ENCODE data around the gene KRTCAP2. TPM values are rescaled to one million over a fixed set of nuclear protein-coding genes. Genes with fewer than 3 reads are reported as not detected.
A peak's percentile ranks its signal among the peaks of the same experiment; 100 is the strongest.

Gene KRTCAP2
- polyA plus RNA-seq, 1 experiment = 102 TPM

- H3K27ac ChIP-seq (ENCODE audit: low read depth, low read length) = peak overlapping the region; percentile 97
- ChIA-PET POLR2A (interaction anchor here (1.0 to 2.7 kb wide), 8 partner anchors 13 to 37 kb away, joined by 4 to 19 read pairs (median 8); partner anchors contain the start of gene KRTCAP2), CTCF (interaction anchor here (0.5 to 5.4 kb wide), 22 partner anchors 9 to 295 kb away, joined by 3 to 55 read pairs (median 4); partner anchors contain the start of genes CLK2, KRTCAP2 and TRIM46)
- H3K9me3 ChIP-seq (ENCODE audit: control insufficient read depth, insufficient read depth, low read length) = no peaks in the 10 kb centered on the region
- TF ChIP-seq, protein P1, sequence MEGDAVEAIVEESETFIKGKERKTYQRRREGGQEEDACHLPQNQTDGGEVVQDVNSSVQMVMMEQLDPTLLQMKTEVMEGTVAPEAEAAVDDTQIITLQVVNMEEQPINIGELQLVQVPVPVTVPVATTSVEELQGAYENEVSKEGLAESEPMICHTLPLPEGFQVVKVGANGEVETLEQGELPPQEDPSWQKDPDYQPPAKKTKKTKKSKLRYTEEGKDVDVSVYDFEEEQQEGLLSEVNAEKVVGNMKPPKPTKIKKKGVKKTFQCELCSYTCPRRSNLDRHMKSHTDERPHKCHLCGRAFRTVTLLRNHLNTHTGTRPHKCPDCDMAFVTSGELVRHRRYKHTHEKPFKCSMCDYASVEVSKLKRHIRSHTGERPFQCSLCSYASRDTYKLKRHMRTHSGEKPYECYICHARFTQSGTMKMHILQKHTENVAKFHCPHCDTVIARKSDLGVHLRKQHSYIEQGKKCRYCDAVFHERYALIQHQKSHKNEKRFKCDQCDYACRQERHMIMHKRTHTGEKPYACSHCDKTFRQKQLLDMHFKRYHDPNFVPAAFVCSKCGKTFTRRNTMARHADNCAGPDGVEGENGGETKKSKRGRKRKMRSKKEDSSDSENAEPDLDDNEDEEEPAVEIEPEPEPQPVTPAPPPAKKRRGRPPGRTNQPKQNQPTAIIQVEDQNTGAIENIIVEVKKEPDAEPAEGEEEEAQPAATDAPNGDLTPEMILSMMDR (IDR thresholded peaks at IDR 0.05; ENCODE audit: low read depth, low read length) = peak; percentile 93
- DNase-seq (ENCODE audit: low read depth, low spot score) = peak; percentile 55
- H3K27me3 ChIP-seq (ENCODE audit: control insufficient read depth, insufficient read depth, low read length) = no peaks in the 10 kb centered on the region
- H3K4me3 ChIP-seq (ENCODE audit: low read depth, low read length) = peak overlapping the region; percentile 96
Observed at GRCh38 chr1:155206891-155207805, 34.0 kb upstream of the KRTCAP2 start.

DNA sequence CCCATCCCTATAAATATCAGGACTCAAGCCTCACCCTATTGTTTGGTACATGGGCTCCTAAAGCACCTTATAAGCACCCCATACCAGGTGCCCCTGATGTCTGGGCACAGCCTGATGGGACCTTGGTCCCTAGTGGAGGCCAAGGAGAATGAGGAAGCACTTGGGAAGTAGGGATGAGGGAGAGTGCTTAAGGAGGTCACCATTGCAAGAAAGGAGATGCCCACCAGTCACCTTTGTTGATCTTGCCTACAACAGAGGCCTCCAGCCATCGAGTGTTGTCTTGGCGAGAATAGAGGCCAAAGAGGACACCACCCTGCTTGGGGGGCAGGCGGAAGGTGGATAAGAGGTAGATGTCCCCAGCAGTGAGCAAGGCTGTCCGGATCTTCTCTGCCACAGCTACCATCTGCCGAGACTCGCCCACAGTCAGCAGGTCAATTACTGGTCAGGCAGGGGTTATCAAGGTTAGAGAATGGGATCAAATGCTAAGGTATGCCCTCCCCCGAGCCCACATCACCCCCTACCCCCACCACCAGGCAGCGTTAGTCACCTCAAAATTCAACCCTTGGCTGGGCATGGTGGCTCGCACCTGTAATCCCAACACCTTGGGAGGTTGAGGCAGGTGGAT is 33.0 kb upstream of the KRTCAP2 start:
- ChIA-PET CTCF (interaction anchor here (1.3 to 5.4 kb wide), 7 partner anchors 8 to 117 kb away, joined by 3 to 55 read pairs (median 4); no protein-coding TSS in a partner anchor), POLR2A (interaction anchor here (2.7 kb wide), 1 partner anchor 21 kb away, joined by 9 read pairs; no protein-coding TSS in a partner anchor)
- TF ChIP-seq, protein P1 (IDR thresholded peaks at IDR 0.05; ENCODE audit: low read depth, low read length) = no peak
- DNase-seq (ENCODE audit: low read depth, low spot score) = no peak
- Histone ChIP-seq H3K9me3 (ENCODE audit: control insufficient read depth, insufficient read depth, low read length) (no peaks in the 10 kb centered on the region), H3K27me3 (ENCODE audit: control insufficient read depth, insufficient read depth, low read length) (no peaks in the 10 kb centered on the region), H3K27ac (ENCODE audit: low read depth, low read length) (no peak overlapping the region), H3K4me3 (ENCODE audit: low read depth, low read length) (no peak overlapping the region)

DNA sequence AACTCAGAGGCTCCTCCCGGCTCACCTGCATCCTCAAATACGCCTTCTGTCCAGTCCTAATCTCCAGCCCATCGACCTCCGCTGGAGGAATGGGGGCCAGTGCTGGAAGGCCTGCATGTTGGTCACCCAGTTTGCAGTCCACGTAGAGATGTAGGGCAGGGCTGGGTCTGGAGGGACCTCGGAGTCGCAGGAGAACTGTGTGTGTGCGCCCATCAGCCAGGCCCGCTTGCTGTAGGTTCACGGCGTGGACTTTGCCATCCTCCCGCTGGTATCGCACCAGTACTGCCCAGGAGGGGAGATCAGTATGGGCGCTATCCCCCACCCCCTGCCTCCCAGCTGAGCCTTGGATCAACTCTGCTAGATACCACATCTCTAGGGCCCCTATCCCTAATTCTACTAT is 31.9 kb upstream of the KRTCAP2 start:
- no peak for DNase-seq (ENCODE audit: low read depth, low spot score)
- TF ChIP-seq, protein P1 (IDR thresholded peaks at IDR 0.05; ENCODE audit: low read depth, low read length) = no peak
- ChIA-PET CTCF (interaction anchor here (5.4 kb wide), 1 partner anchor 45 kb away, joined by 55 read pairs; no protein-coding TSS in a partner anchor), POLR2A (no interaction called here)
- no peak overlapping the region for H3K4me3 ChIP-seq (ENCODE audit: low read depth, low read length)
- no peak overlapping the region for H3K27ac ChIP-seq (ENCODE audit: low read depth, low read length)
- H3K9me3 ChIP-seq (ENCODE audit: control insufficient read depth, insufficient read depth, low read length) = no peaks in the 10 kb centered on the region
- no peaks in the 10 kb centered on the region for H3K27me3 ChIP-seq (ENCODE audit: control insufficient read depth, insufficient read depth, low read length)

DNA sequence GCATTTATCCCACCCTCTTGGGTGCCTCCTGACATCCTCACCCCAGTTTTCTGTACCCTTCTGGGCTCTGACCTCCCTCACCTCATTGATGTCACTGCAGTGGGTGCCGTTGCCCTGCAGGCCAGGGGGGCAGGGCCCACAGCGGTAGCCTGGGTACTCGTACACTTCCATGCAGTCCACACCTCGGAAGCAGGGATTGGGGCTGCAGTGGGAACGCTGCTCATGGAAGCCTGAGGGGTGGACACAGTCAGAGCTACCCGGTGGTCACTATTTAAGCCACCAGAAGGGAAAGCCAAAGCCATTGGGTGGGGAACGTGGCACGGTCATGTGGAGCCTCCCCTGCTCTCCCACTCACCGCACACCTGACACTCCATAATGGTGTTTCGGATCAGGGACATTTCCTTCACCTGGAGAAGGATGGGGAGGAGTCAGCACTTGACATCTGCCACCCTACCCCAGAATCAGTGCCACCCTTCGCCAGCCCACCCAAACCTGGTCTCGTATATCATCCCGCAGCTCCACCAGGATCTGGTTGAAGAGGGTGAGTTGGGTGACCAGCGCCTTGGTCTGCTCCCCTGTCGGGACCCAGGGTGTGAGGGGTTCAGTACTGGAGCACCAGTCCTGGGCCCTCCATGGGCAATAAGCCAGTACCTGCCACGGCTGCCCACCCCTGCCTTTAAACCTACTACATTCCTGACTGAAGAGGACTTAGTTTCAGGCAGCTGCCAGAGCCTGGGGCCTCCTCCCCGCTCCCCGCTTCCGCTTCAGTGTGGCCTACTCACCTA is 29.8 kb upstream of the KRTCAP2 start:
- POLR2A ChIA-PET = no interaction called here
- CTCF ChIA-PET = interaction anchor here (0.7 to 1.2 kb wide), 3 partner anchors 9 to 39 kb away, joined by 3 read pairs; partner anchors contain the start of gene KRTCAP2

More for the DNA sequence above, 29.8 kb upstream of the KRTCAP2 start:
- no peak overlapping the region for H3K27ac ChIP-seq (ENCODE audit: low read depth, low read length)
- no peak for DNase-seq (ENCODE audit: low read depth, low spot score)
- no peaks in the 10 kb centered on the region for H3K9me3 ChIP-seq (ENCODE audit: control insufficient read depth, insufficient read depth, low read length)
- no peak overlapping the region for H3K4me3 ChIP-seq (ENCODE audit: low read depth, low read length)
- no peaks in the 10 kb centered on the region for H3K27me3 ChIP-seq (ENCODE audit: control insufficient read depth, insufficient read depth, low read length)
- TF ChIP-seq, protein P1 (IDR thresholded peaks at IDR 0.05; ENCODE audit: low read depth, low read length) = no peak
